ENCODE measurements around the gene PHYKPL. TPM values are rescaled to one million over a fixed set of nuclear protein-coding genes. Genes with fewer than 3 reads are reported as not detected.
"Not testable (repeated sequence)": the region's sequence is repeated elsewhere in the genome, so short reads cannot be mapped to it uniquely, and the experiment has no call there.

PHYKPL gene
- total and polyA plus RNA-seq, 8 donors: 22.9 to 262 (median 44.4) TPM

DNA sequence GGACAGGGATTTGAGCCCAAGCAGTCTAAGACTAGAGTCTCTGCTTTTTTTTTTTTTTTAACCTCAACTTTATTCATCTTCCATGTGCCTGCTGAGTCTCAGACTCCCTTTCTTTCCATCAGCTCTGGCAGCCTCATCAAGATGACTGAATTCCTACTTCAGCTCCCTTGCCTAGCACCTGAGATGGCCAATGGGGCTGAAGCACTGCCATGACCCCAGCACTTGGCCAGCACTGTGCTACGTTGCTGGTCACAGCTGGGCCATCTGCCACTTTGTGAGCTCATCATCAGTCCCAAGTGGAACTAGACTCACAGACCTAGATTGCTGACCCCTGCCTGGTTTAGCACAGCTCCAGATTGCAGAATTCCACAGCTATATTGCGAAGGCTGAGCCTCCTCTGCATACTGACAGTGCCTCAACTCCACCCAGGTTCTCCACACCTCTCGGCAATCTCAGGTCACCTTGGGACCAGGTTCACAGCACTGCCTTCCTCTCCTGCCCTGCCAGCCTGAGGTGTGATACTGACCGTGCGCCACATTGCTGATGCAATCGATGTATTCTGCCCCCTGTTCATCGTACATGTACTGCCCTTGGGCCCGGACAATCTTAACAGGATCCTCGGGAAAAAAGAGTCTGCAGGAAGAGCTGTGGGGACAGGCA is 1.6 kb downstream of the PHYKPL start:
- TF ChIP-seq CTCF (IDR thresholded peaks at IDR 0.05): no peak
- no peak for TF ChIP-seq EP300 (IDR thresholded peaks at IDR 0.05)
- no peak for TF ChIP-seq POLR2A (IDR thresholded peaks at IDR 0.05)
- no peak for TF ChIP-seq POLR2AphosphoS5 (IDR thresholded peaks at IDR 0.05)
- Histone ChIP-seq H3K36me3 (peaks cover 33 to 54% (median 45%) of the 10 kb centered on the region in 4 donors), H3K27ac (peak overlapping the region in 4 of 5 donors; percentile 98), H3K4me1 (peaks cover 11 to 69% (median 40%) of the 10 kb centered on the region in 4 donors), H3K4me3 (peak overlapping the region; percentile 77 to 94 (median 90)), H3K27me3 (no peaks in the 10 kb centered on the region), H3K9me3 (no peaks in the 10 kb centered on the region)
- DNase-seq: no peak
- intact Hi-C loops (cut with DNase I; ENCODE audit: low total_unique reads): no loop called here
- whole genome bisulfite sequencing, 5 donors: 50 to 60% (median 57%) methylated on average over 7 to 9 of the region's 9 CpGs

GRCh38 chr5:178229861-178230260 is 2.7 kb downstream of the PHYKPL start:
- peaks cover 33 to 66% (median 57%) of the 10 kb centered on the region in 4 donors for H3K36me3 ChIP-seq
- no peak overlapping the region for H3K27ac ChIP-seq
- WGBS, 5 donors: 92 to 94% (median 93%) methylated on average over 10 of the region's 10 CpGs
- peak overlapping the region in 1 of 4 donors; percentile 87 for H3K4me3 ChIP-seq
- no peaks in the 10 kb centered on the region for H3K27me3 ChIP-seq
- TF ChIP-seq POLR2AphosphoS5 (IDR thresholded peaks at IDR 0.05) (no peak), CTCF (IDR thresholded peaks at IDR 0.05) (no peak), POLR2A (IDR thresholded peaks at IDR 0.05) (no peak), EP300 (IDR thresholded peaks at IDR 0.05) (no peak)
- no peak for DNase-seq
- intact Hi-C loops (cut with DNase I; ENCODE audit: low total_unique reads): no loop called here
- peaks cover 11 to 64% (median 37%) of the 10 kb centered on the region in 4 donors for H3K4me1 ChIP-seq
- H3K9me3 ChIP-seq: no peaks in the 10 kb centered on the region

DNA sequence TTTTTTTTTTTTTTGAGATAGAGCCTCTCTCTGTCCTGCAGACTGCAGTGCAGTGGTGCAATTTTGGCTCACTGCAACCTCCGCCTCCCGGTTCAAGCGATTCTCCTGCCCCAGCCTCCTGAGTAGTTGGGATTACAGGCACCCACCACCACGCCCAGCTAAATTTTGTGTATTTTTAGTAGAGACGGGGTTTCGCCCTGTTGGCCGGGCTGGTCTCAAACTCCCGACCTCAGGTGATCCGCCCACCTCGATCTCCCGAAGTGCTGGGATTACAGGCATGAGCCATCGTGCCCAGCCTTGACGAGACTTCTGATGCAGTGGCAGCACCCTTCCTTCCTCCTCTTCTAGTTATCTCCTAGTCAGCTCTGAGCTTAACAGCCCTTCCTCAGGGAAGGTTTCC is 3.5 kb downstream of the PHYKPL start:
- DNase-seq; intact Hi-C loops (cut with DNase I; ENCODE audit: low total_unique reads); H3K27ac ChIP-seq; H3K9me3 ChIP-seq; H3K27me3 ChIP-seq; H3K4me3 ChIP-seq: not testable (repeated sequence)
- Histone ChIP-seq H3K4me1 (peaks cover 11 to 61% (median 34%) of the 10 kb centered on the region in 4 donors), H3K36me3 (peaks cover 33 to 73% (median 63%) of the 10 kb centered on the region in 4 donors)
- WGBS, 5 donors: 91 to 98% (median 95%) methylated on average over 13 of the region's 13 CpGs

DNA sequence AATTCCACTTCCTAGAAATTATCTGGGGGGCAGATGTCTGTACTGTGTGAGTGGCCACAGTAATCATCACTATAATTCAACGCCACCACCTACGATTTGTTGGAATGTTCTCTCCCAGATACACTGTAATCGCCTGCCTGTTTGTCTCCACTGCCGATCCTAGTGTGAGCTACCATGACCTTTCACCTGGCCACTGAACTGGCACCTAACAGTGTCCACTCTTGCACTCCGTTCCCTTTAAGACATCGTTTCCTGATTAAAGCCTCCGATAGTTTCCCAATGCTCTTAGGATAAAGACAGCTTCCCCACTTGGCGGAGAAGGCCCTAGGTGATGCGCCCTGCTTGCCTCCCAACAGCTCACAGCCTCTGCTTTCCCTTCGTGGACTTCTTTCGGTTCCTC is 4.0 kb downstream of the PHYKPL start:
- H3K4me1 ChIP-seq: peaks cover 11 to 61% (median 34%) of the 10 kb centered on the region in 4 donors
- H3K27ac ChIP-seq: no peak overlapping the region
- no peaks in the 10 kb centered on the region for H3K9me3 ChIP-seq
- intact Hi-C loops (cut with DNase I; ENCODE audit: low total_unique reads): no loop called here
- H3K4me3 ChIP-seq: no peak overlapping the region
- peaks cover 33 to 78% (median 66%) of the 10 kb centered on the region in 4 donors for H3K36me3 ChIP-seq
- no peak for DNase-seq
- no peaks in the 10 kb centered on the region for H3K27me3 ChIP-seq
- TF ChIP-seq POLR2AphosphoS5 (IDR thresholded peaks at IDR 0.05): no peak
- WGBS, 5 donors: 92 to 96% (median 94%) methylated on average over 11 of the region's 11 CpGs

DNA sequence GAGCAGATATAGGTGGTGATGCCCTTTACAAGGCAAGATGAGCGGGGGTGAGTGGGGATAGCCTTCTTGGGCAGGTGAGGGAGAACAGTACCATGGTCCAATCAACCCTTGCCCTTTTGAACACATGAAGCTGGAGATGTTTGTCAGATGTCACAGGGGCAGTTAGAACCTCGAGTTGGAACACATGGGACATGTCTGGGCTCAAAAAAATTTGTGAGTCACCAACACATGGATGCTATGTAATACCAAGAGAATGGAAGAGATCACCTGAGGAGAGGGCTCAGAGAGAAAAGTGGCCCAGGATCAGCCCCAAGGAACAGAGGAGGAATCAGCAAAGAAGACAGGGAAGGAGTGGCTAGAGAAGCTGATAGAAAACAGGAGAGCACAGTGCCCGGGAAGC is 4.7 kb downstream of the PHYKPL start:
- H3K36me3 ChIP-seq: peaks cover 33 to 85% (median 69%) of the 10 kb centered on the region in 4 donors
- no peak overlapping the region for H3K4me3 ChIP-seq
- intact Hi-C loops (cut with DNase I; ENCODE audit: low total_unique reads): no loop called here
- 88 to 94% (median 92%) methylated on average over 3 of the region's 3 CpGs for WGBS, 5 donors
- H3K27ac ChIP-seq: no peak overlapping the region
- H3K4me1 ChIP-seq: peaks cover 11 to 57% (median 30%) of the 10 kb centered on the region in 4 donors
- TF ChIP-seq CTCF (IDR thresholded peaks at IDR 0.05): no peak
- no peak for TF ChIP-seq EP300 (IDR thresholded peaks at IDR 0.05)
- TF ChIP-seq POLR2A (IDR thresholded peaks at IDR 0.05): no peak
- no peak for TF ChIP-seq POLR2AphosphoS5 (IDR thresholded peaks at IDR 0.05)
- H3K27me3 ChIP-seq: no peaks in the 10 kb centered on the region
- DNase-seq: no peak
- no peaks in the 10 kb centered on the region for H3K9me3 ChIP-seq
